GM12864 (cell line): ENCODE measurements around the gene COL7A1.

ENCODE experiments used
- DNase-seq: peaks from one replicate; pipeline ENCODE4 v3.0.0-alpha.2; 2011; ENCODE audit warnings: low read depth
- H3K4me3 ChIP-seq: 2 replicates; pipeline ENCODE4 v1.5.1; 2011; ENCODE audit warnings: mild to moderate bottlenecking, low read depth, low read length, control low read depth
- CTCF ChIP-seq: IDR thresholded peaks from 2 replicates; pipeline ENCODE4 v1.5.1; 2011; ENCODE audit warnings: low read depth, mild to moderate bottlenecking, moderate library complexity, low read length, control low read depth, inconsistent platforms; ENCODE audit errors: missing control alignments

Gene COL7A1

GRCh38 chr3:48528754-48529153, 66.4 kb downstream of the COL7A1 start:
- no peak for DNase-seq

GRCh38 chr3:48528048-48528447, 67.1 kb downstream of the COL7A1 start:
- H3K4me3 ChIP-seq, result no peak overlapping the region
- no peak for TF ChIP-seq CTCF
- DNase-seq, result no peak

More at GRCh38 chr3:48528754-48529153, 66.4 kb downstream of the COL7A1 start:
- no peak for TF ChIP-seq CTCF
- no peak overlapping the region for H3K4me3 ChIP-seq

GRCh38 chr3:48524970-48525369, 70.2 kb downstream of the COL7A1 start:
- H3K4me3 ChIP-seq, result no peak overlapping the region
- no peak for TF ChIP-seq CTCF
- DNase-seq, result no peak

- no peak for DNase-seq
- H3K4me3 ChIP-seq, result no peak overlapping the region
- no peak for TF ChIP-seq CTCF
Observed at GRCh38 chr3:48521635-48522034, 73.5 kb downstream of the COL7A1 start.

GRCh38 chr3:48519277-48519643, 75.9 kb downstream of the COL7A1 start:
- H3K4me3 ChIP-seq, result no peak overlapping the region
- no peak for TF ChIP-seq CTCF
- no peak for DNase-seq

- H3K4me3 ChIP-seq, result no peak overlapping the region
- DNase-seq, result no peak
- no peak for TF ChIP-seq CTCF
Observed at GRCh38 chr3:48518638-48519276, 76.4 kb downstream of the COL7A1 start.

GRCh38 chr3:48518069-48518468, 77.1 kb downstream of the COL7A1 start:
- no peak for TF ChIP-seq CTCF
- H3K4me3 ChIP-seq, result no peak overlapping the region
- no peak for DNase-seq
